Glutamatergic neuron (in vitro differentiated cells): ENCODE results near the gene GSTA2. TPM values are rescaled to one million over a fixed set of nuclear protein-coding genes. Genes with fewer than 3 reads are reported as not detected.
"Not testable (repeated sequence)": the region's sequence is repeated elsewhere in the genome, so short reads cannot be mapped to it uniquely, and the experiment has no call there.

ENCODE experiments used
- DNase-seq: peaks from one replicate; pipeline ENCODE4 v3.0.0; 2022
- H3K27ac Mint-ChIP-seq: one replicate; pipeline ENCODE4 v1.8.0; 2020; ENCODE audit warnings: mild to moderate bottlenecking, mixed read lengths, inconsistent platforms; ENCODE audit not compliant: unreplicated experiment
- H3K27me3 Mint-ChIP-seq: one replicate; pipeline ENCODE4 v1.8.0; 2020; ENCODE audit warnings: mild to moderate bottlenecking, moderate library complexity, mixed read lengths, inconsistent platforms; ENCODE audit not compliant: unreplicated experiment
- H3K36me3 Mint-ChIP-seq: one replicate; pipeline ENCODE4 v1.8.0; 2020; ENCODE audit warnings: mild to moderate bottlenecking, mixed read lengths, inconsistent platforms; ENCODE audit not compliant: unreplicated experiment
- H3K4me1 Mint-ChIP-seq: one replicate; pipeline ENCODE4 v1.8.0; 2020; ENCODE audit warnings: mild to moderate bottlenecking, low read depth, mixed read lengths, inconsistent platforms; ENCODE audit not compliant: unreplicated experiment
- H3K4me3 Mint-ChIP-seq: one replicate; pipeline ENCODE4 v1.8.0; 2020; ENCODE audit warnings: mild to moderate bottlenecking, mixed read lengths, inconsistent platforms; ENCODE audit not compliant: unreplicated experiment
- H3K9me3 Mint-ChIP-seq: one replicate; pipeline ENCODE4 v1.8.0; 2020; ENCODE audit warnings: mild to moderate bottlenecking, moderate library complexity, mixed read lengths, inconsistent platforms; ENCODE audit not compliant: unreplicated experiment
- CTCF ChIP-seq: fragments of 200-600 bp; sonication (generic); IDR thresholded peaks from one replicate; pipeline ENCODE4 v1.5.0; 2021; ENCODE audit not compliant: partially characterized antibody, unreplicated experiment
- total RNA-seq: library from RNA; stranded (reverse); fragmentation: NEBNext Ultra II Directional; extraction: Animal tissue kit (Norgen Biotek cat#: 25700); gene quantifications from one replicate; pipeline ENCODE4 v1.2.1, GENCODE V29; 2021; ENCODE audit not compliant: unreplicated experiment

Gene GSTA2
- total RNA-seq, 1 donor from 2014 or later, result not detected

GRCh38 chr6:52754443-52754842 lies 8.8 kb downstream of the GSTA2 start:
- peaks cover 5% of the 10 kb centered on the region for H3K36me3 Mint-ChIP-seq
- TF ChIP-seq CTCF, result no peak
- no peak overlapping the region for H3K27ac Mint-ChIP-seq
- H3K27me3 Mint-ChIP-seq, result no peaks in the 10 kb centered on the region
- no peak for DNase-seq
- H3K4me3 Mint-ChIP-seq, result no peak overlapping the region
- no peaks in the 10 kb centered on the region for H3K4me1 Mint-ChIP-seq
- H3K9me3 Mint-ChIP-seq, result peaks cover 4% of the 10 kb centered on the region

- DNase-seq, H3K4me1 Mint-ChIP-seq, H3K27ac Mint-ChIP-seq, H3K36me3 Mint-ChIP-seq, H3K27me3 Mint-ChIP-seq, H3K4me3 Mint-ChIP-seq, H3K9me3 Mint-ChIP-seq: not testable (repeated sequence)
These were observed 10.1 kb downstream of the GSTA2 start for GRCh38 chr6:52753137-52753536.

DNA sequence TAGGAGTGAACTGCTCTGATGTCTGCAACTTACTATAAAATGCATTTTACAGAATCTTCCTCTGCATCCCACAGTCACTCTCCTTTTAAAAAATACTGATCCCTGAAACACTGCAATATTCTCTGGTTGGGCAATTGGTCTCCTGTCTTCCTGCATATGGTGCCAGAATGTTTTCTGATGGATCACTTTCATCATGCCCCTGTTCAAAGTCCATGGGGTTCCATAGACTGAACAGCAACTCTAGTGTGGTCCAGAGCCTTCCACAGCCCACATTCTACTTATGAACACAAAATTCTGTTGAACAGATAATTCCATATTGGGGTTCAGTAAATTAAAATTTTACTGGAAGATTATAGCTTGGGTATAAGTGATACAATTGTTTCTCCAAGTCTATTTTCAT lies 11.0 kb downstream of the GSTA2 start:
- H3K4me1 Mint-ChIP-seq, result no peaks in the 10 kb centered on the region
- TF ChIP-seq CTCF, result no peak
- H3K4me3 Mint-ChIP-seq, result no peak overlapping the region
- no peak overlapping the region for H3K27ac Mint-ChIP-seq
- peaks cover 5% of the 10 kb centered on the region for H3K36me3 Mint-ChIP-seq
- peaks cover 4% of the 10 kb centered on the region for H3K9me3 Mint-ChIP-seq
- no peak for DNase-seq
- H3K27me3 Mint-ChIP-seq, result no peaks in the 10 kb centered on the region

GRCh38 chr6:52749556-52750152 lies 13.6 kb downstream of the GSTA2 start:
- Mint-ChIP-seq H3K27ac (no peak overlapping the region), H3K4me3 (no peak overlapping the region), H3K9me3 (peaks cover 4% of the 10 kb centered on the region), H3K4me1 (no peaks in the 10 kb centered on the region), H3K27me3 (no peaks in the 10 kb centered on the region), H3K36me3 (peaks cover 5% of the 10 kb centered on the region)
- no peak for TF ChIP-seq CTCF
- DNase-seq, result no peak

DNA sequence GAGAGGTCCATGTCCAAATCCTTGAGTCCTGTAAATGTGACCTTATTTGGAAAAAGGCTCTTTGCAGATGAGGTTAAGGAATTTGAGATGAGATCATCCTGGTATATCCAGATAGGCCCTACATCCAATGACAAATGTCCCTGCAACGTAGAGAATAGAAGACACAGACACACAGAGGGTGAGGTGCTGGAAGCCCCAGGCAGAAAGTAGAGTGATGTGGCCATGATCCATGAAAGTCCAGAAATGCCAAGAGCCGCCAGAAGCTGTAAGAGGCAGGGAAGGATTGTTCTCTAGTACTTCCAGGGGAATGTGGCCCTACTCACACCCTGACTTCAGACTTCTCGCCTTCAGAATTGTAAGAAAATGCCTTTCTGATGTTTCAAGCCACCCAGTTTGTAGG lies 16.0 kb downstream of the GSTA2 start:
- H3K9me3 Mint-ChIP-seq, H3K27ac Mint-ChIP-seq, DNase-seq: not testable (repeated sequence)

DNA sequence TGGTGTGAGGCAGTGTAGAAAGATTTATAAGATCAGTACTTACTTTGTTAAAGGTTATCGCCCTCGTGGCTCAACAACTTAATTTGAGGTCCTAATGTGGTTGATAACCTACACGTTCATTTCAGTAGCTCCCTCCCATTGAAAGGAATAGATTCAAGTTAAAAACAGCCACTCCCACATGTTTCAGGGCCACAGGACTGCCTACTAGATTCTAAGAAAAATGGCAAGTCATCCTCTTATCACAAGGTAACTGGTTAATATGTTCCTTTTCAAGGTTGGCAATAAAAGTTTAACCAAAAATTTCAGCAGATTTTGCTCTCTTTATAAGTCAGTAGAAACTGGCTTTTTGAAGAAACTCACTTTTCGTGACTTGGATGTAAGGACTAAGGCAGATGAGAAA lies 17.1 kb downstream of the GSTA2 start:
- TF ChIP-seq CTCF, result no peak
- no peak overlapping the region for H3K4me3 Mint-ChIP-seq
- no peaks in the 10 kb centered on the region for H3K27me3 Mint-ChIP-seq
- H3K9me3 Mint-ChIP-seq, result peaks cover 2% of the 10 kb centered on the region
- peaks cover 5% of the 10 kb centered on the region for H3K36me3 Mint-ChIP-seq
- no peak for DNase-seq
- no peaks in the 10 kb centered on the region for H3K4me1 Mint-ChIP-seq
- no peak overlapping the region for H3K27ac Mint-ChIP-seq

More for the DNA sequence above, 16.0 kb downstream of the GSTA2 start:
- not testable (repeated sequence) for H3K4me1 Mint-ChIP-seq, H3K36me3 Mint-ChIP-seq, H3K4me3 Mint-ChIP-seq, H3K27me3 Mint-ChIP-seq
